WTC11 (cell line): ENCODE measurements around the gene FAM131C. TPM values are rescaled to one million over a fixed set of nuclear protein-coding genes. Genes with fewer than 3 reads are reported as not detected.
A peak's percentile ranks its signal among the peaks of the same experiment; 100 is the strongest.

Experiments used
- ATAC-seq: fragments of 200-7000 bp; cut with Tn5 transposase; 2 replicates; pipeline ENCODE4 v1.10.0; 2021; ENCODE audit warnings: mild to moderate bottlenecking, moderate library complexity
- CTCF ChIA-PET: fragments of 300-600 bp; sonication (Branson Sonifier 250); formaldehyde crosslinking; loops from one replicate; lab custom pipeline; 2021; ENCODE audit warnings: antibody characterized with exemption; lab: Charles Lee
- POLR2A ChIA-PET: fragments of 350-600 bp; sonication (Branson Sonifier 250); formaldehyde crosslinking; loops from one replicate; lab custom pipeline; 2021; ENCODE audit warnings: antibody characterized with exemption; lab: Charles Lee
- DNase-seq: peaks from one replicate; pipeline ENCODE4 v3.0.0; 2021; ENCODE audit warnings: low spot score
- H3K27ac Mint-ChIP-seq: 2 replicates; pipeline ENCODE4 v1.8.0; 2021; ENCODE audit warnings: mixed read lengths
- H3K27me3 Mint-ChIP-seq: 2 replicates; pipeline ENCODE4 v1.8.0; 2021; ENCODE audit warnings: low read depth, mild to moderate bottlenecking, moderate library complexity, mixed read lengths
- H3K36me3 Mint-ChIP-seq: 2 replicates; pipeline ENCODE4 v1.8.0; 2021; ENCODE audit warnings: mixed read lengths
- H3K4me1 Mint-ChIP-seq: 2 replicates; pipeline ENCODE4 v1.8.0; 2022; ENCODE audit warnings: mixed read lengths
- H3K4me3 Mint-ChIP-seq: 2 replicates; pipeline ENCODE4 v1.8.0; 2021; ENCODE audit warnings: mild to moderate bottlenecking, moderate library complexity, mixed read lengths
- H3K9me3 Mint-ChIP-seq: 2 replicates; pipeline ENCODE4 v1.8.0; 2021; ENCODE audit warnings: mixed read lengths
- CBFB ChIP-seq: sonication (generic); formaldehyde crosslinking; IDR thresholded peaks from 2 replicates; pipeline ENCODE4 v1.8.1; 2022; ENCODE audit warnings: mild to moderate bottlenecking, low read depth, missing genetic modification reagents
- CREB1 ChIP-seq: sonication (generic); formaldehyde crosslinking; IDR thresholded peaks from 2 replicates; pipeline ENCODE4 v1.8.0; 2023; ENCODE audit warnings: mild to moderate bottlenecking, missing genetic modification reagents
- CREM ChIP-seq: sonication (generic); formaldehyde crosslinking; IDR thresholded peaks from 2 replicates; pipeline ENCODE4 v1.8.1; 2022; ENCODE audit warnings: mild to moderate bottlenecking, missing genetic modification reagents, moderate library complexity
- E2F4 ChIP-seq: sonication (generic); formaldehyde crosslinking; IDR thresholded peaks from 2 replicates; pipeline ENCODE4 v1.8.1; 2022; ENCODE audit warnings: low read depth, mild to moderate bottlenecking, moderate library complexity, missing genetic modification reagents, borderline replicate concordance
- E2F5 ChIP-seq: sonication (generic); formaldehyde crosslinking; IDR thresholded peaks from 2 replicates; pipeline ENCODE4 v1.8.1; 2022; ENCODE audit warnings: mild to moderate bottlenecking, moderate library complexity, missing genetic modification reagents
- ETV6 ChIP-seq: sonication (generic); formaldehyde crosslinking; IDR thresholded peaks from 2 replicates; pipeline ENCODE4 v1.8.1; 2022; ENCODE audit warnings: mild to moderate bottlenecking, missing genetic modification reagents
- HMGA2 ChIP-seq: fragments of 250-450 bp; sonication (Bioruptor Pico); IDR thresholded peaks from 2 replicates; pipeline ENCODE4 v1.4.0; 2021; ENCODE audit warnings: mild to moderate bottlenecking, moderate library complexity
- IRF2 ChIP-seq: sonication (generic); formaldehyde crosslinking; IDR thresholded peaks from 2 replicates; pipeline ENCODE4 v1.8.0; 2022; ENCODE audit warnings: low read depth, missing genetic modification reagents, borderline replicate concordance
- NR2C2 ChIP-seq: sonication (generic); formaldehyde crosslinking; IDR thresholded peaks from 2 replicates; pipeline ENCODE4 v1.8.0; 2022; ENCODE audit warnings: mild to moderate bottlenecking, missing genetic modification reagents
- TEAD1 ChIP-seq: sonication (generic); formaldehyde crosslinking; IDR thresholded peaks from 2 replicates; pipeline ENCODE4 v1.8.0; 2022; ENCODE audit warnings: mild to moderate bottlenecking, missing genetic modification reagents
- TP53 ChIP-seq: sonication (generic); formaldehyde crosslinking; IDR thresholded peaks from 2 replicates; pipeline ENCODE4 v1.8.1; 2023; ENCODE audit warnings: mild to moderate bottlenecking, missing genetic modification reagents
- USF2 ChIP-seq: sonication (generic); formaldehyde crosslinking; IDR thresholded peaks from 2 replicates; pipeline ENCODE4 v1.8.1; 2023; ENCODE audit warnings: mild to moderate bottlenecking, missing genetic modification reagents, moderate library complexity
- ZBTB43 ChIP-seq: sonication (generic); formaldehyde crosslinking; IDR thresholded peaks from 2 replicates; pipeline ENCODE4 v1.8.1; 2023; ENCODE audit warnings: mild to moderate bottlenecking, missing genetic modification reagents
- ZNF138 ChIP-seq: sonication (generic); formaldehyde crosslinking; conservative IDR thresholded peaks from 2 replicates; pipeline ENCODE4 v1.8.1; 2022; ENCODE audit warnings: mild to moderate bottlenecking, moderate library complexity, missing genetic modification reagents
- ZNF232 ChIP-seq: sonication (generic); formaldehyde crosslinking; IDR thresholded peaks from 2 replicates; pipeline ENCODE4 v1.8.0; 2022; ENCODE audit warnings: mild to moderate bottlenecking, missing genetic modification reagents
- ZNF425 ChIP-seq: fragments of 250-450 bp; sonication (Bioruptor Pico); conservative IDR thresholded peaks from 2 replicates; pipeline ENCODE4 v1.9.0; 2021; ENCODE audit warnings: mild to moderate bottlenecking
- ZSCAN18 ChIP-seq: fragments of 250-450 bp; sonication (Bioruptor Pico); IDR thresholded peaks from 2 replicates; pipeline ENCODE4 v2.1.2; 2022; ENCODE audit warnings: mild to moderate bottlenecking, moderate library complexity
- total RNA-seq: library from RNA; stranded (reverse); gene quantifications from 3 replicates; pipeline ENCODE4 v1.2.3, GENCODE V29; 2021

The FAM131C gene
- total RNA-seq, 1 experiment from 2014 or later: 1.4 TPM

GRCh38 chr1:16067127-16067768 lies 6.2 kb downstream of the FAM131C start:
- ChIA-PET POLR2A (interaction anchor here (1.1 kb wide), 1 partner anchor 86 kb away, joined by 3 read pairs; no protein-coding TSS in a partner anchor), CTCF (interaction anchor here (1.2 to 1.3 kb wide), 2 partner anchors 11 to 12 kb away, joined by 3 read pairs; no protein-coding TSS in a partner anchor)
- no peak for ATAC-seq
- H3K27me3 Mint-ChIP-seq: peaks cover 12% of the 10 kb centered on the region
- H3K9me3 Mint-ChIP-seq: no peaks in the 10 kb centered on the region
- H3K4me3 Mint-ChIP-seq: no peak overlapping the region
- 0 out of 2 replicates have a peak overlapping the region, but pooled peaks have one; percentile 41 for H3K27ac Mint-ChIP-seq
- DNase-seq: no peak
- no peaks in the 10 kb centered on the region for H3K36me3 Mint-ChIP-seq
- no peak for TF ChIP-seq ZBTB43 (CRISPR knock-in tag)
- H3K4me1 Mint-ChIP-seq: peaks cover 33% of the 10 kb centered on the region

GRCh38 chr1:16066245-16066644 lies 7.2 kb downstream of the FAM131C start:
- Mint-ChIP-seq H3K36me3 (no peaks in the 10 kb centered on the region), H3K27ac (no peak overlapping the region), H3K9me3 (no peaks in the 10 kb centered on the region), H3K27me3 (peaks cover 6% of the 10 kb centered on the region; the same call in 1 of the 2 replicates), H3K4me1 (peaks cover 33% of the 10 kb centered on the region), H3K4me3 (no peak overlapping the region)
- POLR2A ChIA-PET: no interaction called here
- TF ChIP-seq HMGA2 (CRISPR knock-in tag) (no peak), CREM (CRISPR knock-in tag) (no peak), E2F4 (no peak), ZSCAN18 (CRISPR knock-in tag) (no peak), TEAD1 (CRISPR knock-in tag) (no peak)
- CTCF ChIA-PET: interaction anchor here (0.8 to 1.3 kb wide), 2 partner anchors 12 kb away, joined by 3 read pairs; no protein-coding TSS in a partner anchor
- ATAC-seq (no peak), DNase-seq (no peak)

GRCh38 chr1:16065269-16065576 lies 8.2 kb downstream of the FAM131C start:
- ATAC-seq: no peak
- ChIA-PET POLR2A (no interaction called here), CTCF (interaction anchor here (1.5 to 1.8 kb wide), 2 partner anchors 179 to 273 kb away, joined by 3 to 5 read pairs; no protein-coding TSS in a partner anchor)
- no peak for DNase-seq
- Mint-ChIP-seq H3K9me3 (no peaks in the 10 kb centered on the region), H3K36me3 (no peaks in the 10 kb centered on the region), H3K4me1 (peaks cover 33% of the 10 kb centered on the region), H3K27ac (no peak overlapping the region), H3K27me3 (peaks cover 2% of the 10 kb centered on the region; the same call in 1 of the 2 replicates), H3K4me3 (no peak overlapping the region)
- TF ChIP-seq ZNF425 (CRISPR knock-in tag) (no peak), NR2C2 (CRISPR knock-in tag) (no peak), IRF2 (CRISPR knock-in tag) (no peak), CBFB (CRISPR knock-in tag) (no peak), ETV6 (CRISPR knock-in tag) (no peak), CREB1 (CRISPR knock-in tag) (no peak), ZNF138 (CRISPR knock-in tag) (no peak), TP53 (CRISPR knock-in tag) (no peak), USF2 (CRISPR knock-in tag) (no peak), E2F5 (CRISPR knock-in tag) (no peak), ZNF232 (no peak), TEAD1 (CRISPR knock-in tag) (no peak)
